ENCODE results near the gene CCDC159.

Gene CCDC159

DNA sequence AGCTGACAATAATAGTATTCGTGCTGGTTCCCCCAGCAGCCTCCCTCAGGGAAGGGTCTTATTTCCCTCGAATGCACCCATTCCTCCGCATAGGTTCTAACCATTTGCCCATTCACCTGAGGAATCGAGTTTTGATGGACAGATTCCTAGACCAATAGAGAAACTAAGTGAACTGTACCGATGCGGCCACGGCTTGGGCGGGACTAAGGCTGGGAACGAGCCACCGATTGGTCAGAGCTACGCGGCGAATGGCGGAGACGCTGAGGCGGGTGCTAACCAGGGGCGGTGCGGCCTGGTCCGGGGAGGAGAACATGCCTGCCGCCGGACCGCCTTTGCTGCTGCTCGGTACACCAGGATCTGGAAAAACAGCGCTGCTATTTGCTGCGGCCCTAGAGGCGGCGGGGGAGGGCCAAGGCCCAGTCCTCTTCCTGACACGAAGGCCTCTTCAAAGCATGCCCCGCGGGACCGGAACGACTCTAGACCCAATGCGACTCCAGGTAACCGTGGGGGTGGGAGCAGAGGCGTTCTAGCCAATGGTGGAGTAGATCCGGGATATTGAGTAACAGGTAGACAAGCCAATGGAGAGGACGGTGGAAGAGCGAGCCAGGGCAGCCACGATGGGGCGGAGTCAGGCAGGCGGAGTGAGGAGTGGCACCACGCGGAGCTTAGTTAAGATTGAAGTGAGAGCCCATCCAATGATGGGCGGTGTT is 28.3 kb downstream of the CCDC159 start, which contains the start of gene SWSAP1 (continued):
- TF ChIP-seq REPIN1 (tag by site-specific recombination; IDR thresholded peaks at IDR 0.05; ENCODE audit: low read depth) (no peak), ZNF792 (tag by site-specific recombination; IDR thresholded peaks at IDR 0.05) (no peak), ZNF548 (tag by site-specific recombination; IDR thresholded peaks at IDR 0.05) (no peak), KLF16 (tag by site-specific recombination; IDR thresholded peaks at IDR 0.05) (peak; percentile 31; the same call in 1 of the 2 replicates), ZNF19 (tag by site-specific recombination; IDR thresholded peaks at IDR 0.05; ENCODE audit: low read depth) (no peak), ZNF398 (tag by site-specific recombination; IDR thresholded peaks at IDR 0.05) (no peak), ZNF707 (tag by site-specific recombination; IDR thresholded peaks at IDR 0.05) (no peak), ZNF621 (tag by site-specific recombination; IDR thresholded peaks at IDR 0.05) (no peak), SCRT2 (tag by site-specific recombination; IDR thresholded peaks at IDR 0.05) (peak; percentile 99), YY2 (tag by site-specific recombination; IDR thresholded peaks at IDR 0.05) (peak; percentile 84), MZF1 (tag by site-specific recombination; IDR thresholded peaks at IDR 0.05; ENCODE audit: borderline replicate concordance) (no peak), ZNF654 (tag by site-specific recombination; IDR thresholded peaks at IDR 0.05; ENCODE audit: low read depth) (no peak), ZNF629 (tag by site-specific recombination; IDR thresholded peaks at IDR 0.05) (peak; percentile 67), ZBTB8A (tag by site-specific recombination; IDR thresholded peaks at IDR 0.05) (peak; percentile 52), ZNF785 (tag by site-specific recombination; IDR thresholded peaks at IDR 0.05) (no peak), ZNF114 (tag by site-specific recombination; IDR thresholded peaks at IDR 0.05) (no peak), ZNF184 (tag by site-specific recombination; IDR thresholded peaks at IDR 0.05) (no peak), GFI1B (tag by site-specific recombination; IDR thresholded peaks at IDR 0.05) (no peak), SP7 (tag by site-specific recombination; IDR thresholded peaks at IDR 0.05) (peak; percentile 74), SP2 (tag by site-specific recombination; IDR thresholded peaks at IDR 0.05) (peak; percentile 96), ZNF362 (tag by site-specific recombination; IDR thresholded peaks at IDR 0.05) (no peak), ZFHX2 (tag by site-specific recombination; conservative IDR thresholded peaks at IDR 0.05) (peak; percentile 41; the same call in 1 of the 2 replicates), ZNF248 (tag by site-specific recombination; IDR thresholded peaks at IDR 0.05) (no peak), ZNF549 (tag by site-specific recombination; IDR thresholded peaks at IDR 0.05) (no peak), ZNF302 (tag by site-specific recombination; IDR thresholded peaks at IDR 0.05; ENCODE audit: low read depth) (no peak)
- TF ChIP-seq, protein P1, sequence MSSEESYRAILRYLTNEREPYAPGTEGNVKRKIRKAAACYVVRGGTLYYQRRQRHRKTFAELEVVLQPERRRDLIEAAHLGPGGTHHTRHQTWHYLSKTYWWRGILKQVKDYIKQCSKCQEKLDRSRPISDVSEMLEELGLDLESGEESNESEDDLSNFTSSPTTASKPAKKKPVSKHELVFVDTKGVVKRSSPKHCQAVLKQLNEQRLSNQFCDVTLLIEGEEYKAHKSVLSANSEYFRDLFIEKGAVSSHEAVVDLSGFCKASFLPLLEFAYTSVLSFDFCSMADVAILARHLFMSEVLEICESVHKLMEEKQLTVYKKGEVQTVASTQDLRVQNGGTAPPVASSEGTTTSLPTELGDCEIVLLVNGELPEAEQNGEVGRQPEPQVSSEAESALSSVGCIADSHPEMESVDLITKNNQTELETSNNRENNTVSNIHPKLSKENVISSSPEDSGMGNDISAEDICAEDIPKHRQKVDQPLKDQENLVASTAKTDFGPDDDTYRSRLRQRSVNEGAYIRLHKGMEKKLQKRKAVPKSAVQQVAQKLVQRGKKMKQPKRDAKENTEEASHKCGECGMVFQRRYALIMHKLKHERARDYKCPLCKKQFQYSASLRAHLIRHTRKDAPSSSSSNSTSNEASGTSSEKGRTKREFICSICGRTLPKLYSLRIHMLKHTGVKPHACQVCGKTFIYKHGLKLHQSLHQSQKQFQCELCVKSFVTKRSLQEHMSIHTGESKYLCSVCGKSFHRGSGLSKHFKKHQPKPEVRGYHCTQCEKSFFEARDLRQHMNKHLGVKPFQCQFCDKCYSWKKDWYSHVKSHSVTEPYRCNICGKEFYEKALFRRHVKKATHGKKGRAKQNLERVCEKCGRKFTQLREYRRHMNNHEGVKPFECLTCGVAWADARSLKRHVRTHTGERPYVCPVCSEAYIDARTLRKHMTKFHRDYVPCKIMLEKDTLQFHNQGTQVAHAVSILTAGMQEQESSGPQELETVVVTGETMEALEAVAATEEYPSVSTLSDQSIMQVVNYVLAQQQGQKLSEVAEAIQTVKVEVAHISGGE (tag by site-specific recombination; conservative IDR thresholded peaks at IDR 0.05; ENCODE audit: low read depth), result peak; percentile 84
- TF ChIP-seq, protein P2, sequence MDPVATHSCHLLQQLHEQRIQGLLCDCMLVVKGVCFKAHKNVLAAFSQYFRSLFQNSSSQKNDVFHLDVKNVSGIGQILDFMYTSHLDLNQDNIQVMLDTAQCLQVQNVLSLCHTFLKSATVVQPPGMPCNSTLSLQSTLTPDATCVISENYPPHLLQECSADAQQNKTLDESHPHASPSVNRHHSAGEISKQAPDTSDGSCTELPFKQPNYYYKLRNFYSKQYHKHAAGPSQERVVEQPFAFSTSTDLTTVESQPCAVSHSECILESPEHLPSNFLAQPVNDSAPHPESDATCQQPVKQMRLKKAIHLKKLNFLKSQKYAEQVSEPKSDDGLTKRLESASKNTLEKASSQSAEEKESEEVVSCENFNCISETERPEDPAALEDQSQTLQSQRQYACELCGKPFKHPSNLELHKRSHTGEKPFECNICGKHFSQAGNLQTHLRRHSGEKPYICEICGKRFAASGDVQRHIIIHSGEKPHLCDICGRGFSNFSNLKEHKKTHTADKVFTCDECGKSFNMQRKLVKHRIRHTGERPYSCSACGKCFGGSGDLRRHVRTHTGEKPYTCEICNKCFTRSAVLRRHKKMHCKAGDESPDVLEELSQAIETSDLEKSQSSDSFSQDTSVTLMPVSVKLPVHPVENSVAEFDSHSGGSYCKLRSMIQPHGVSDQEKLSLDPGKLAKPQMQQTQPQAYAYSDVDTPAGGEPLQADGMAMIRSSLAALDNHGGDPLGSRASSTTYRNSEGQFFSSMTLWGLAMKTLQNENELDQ (tag by site-specific recombination; IDR thresholded peaks at IDR 0.05; ENCODE audit: low read depth), result no peak
- TF ChIP-seq, protein P3, sequence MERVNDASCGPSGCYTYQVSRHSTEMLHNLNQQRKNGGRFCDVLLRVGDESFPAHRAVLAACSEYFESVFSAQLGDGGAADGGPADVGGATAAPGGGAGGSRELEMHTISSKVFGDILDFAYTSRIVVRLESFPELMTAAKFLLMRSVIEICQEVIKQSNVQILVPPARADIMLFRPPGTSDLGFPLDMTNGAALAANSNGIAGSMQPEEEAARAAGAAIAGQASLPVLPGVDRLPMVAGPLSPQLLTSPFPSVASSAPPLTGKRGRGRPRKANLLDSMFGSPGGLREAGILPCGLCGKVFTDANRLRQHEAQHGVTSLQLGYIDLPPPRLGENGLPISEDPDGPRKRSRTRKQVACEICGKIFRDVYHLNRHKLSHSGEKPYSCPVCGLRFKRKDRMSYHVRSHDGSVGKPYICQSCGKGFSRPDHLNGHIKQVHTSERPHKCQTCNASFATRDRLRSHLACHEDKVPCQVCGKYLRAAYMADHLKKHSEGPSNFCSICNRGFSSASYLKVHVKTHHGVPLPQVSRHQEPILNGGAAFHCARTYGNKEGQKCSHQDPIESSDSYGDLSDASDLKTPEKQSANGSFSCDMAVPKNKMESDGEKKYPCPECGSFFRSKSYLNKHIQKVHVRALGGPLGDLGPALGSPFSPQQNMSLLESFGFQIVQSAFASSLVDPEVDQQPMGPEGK (tag by site-specific recombination; IDR thresholded peaks at IDR 0.05), result peak; percentile 66
- TF ChIP-seq, protein P4, sequence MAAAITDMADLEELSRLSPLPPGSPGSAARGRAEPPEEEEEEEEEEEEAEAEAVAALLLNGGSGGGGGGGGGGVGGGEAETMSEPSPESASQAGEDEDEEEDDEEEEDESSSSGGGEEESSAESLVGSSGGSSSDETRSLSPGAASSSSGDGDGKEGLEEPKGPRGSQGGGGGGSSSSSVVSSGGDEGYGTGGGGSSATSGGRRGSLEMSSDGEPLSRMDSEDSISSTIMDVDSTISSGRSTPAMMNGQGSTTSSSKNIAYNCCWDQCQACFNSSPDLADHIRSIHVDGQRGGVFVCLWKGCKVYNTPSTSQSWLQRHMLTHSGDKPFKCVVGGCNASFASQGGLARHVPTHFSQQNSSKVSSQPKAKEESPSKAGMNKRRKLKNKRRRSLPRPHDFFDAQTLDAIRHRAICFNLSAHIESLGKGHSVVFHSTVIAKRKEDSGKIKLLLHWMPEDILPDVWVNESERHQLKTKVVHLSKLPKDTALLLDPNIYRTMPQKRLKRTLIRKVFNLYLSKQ (tag by site-specific recombination; IDR thresholded peaks at IDR 0.05; ENCODE audit: borderline replicate concordance), result no peak
